Activated naive CD8-positive, alpha-beta T cell treated with anti-CD3 and anti-CD28 coated beads, Interleukin-2, amount 10 ng/mL, durations not matched to agents 7 days and 5 days (primary cell): Measurements from ENCODE around the gene FA2H. TPM values are rescaled to one million over a fixed set of nuclear protein-coding genes. Genes with fewer than 3 reads are reported as not detected.
"Not testable (repeated sequence)": the region's sequence is repeated elsewhere in the genome, so short reads cannot be mapped to it uniquely, and the experiment has no call there.

Source experiments
- ATAC-seq: fragments of 150-1000 bp; cut with Tn5 transposase; one replicate; pipeline ENCODE4 v1.10.0; 2021; ENCODE audit warnings: low read depth, moderate library complexity
- POLR2A ChIA-PET: fragments of 350-600 bp; sonication (Branson Sonifier 250); formaldehyde crosslinking; loops from one replicate; lab custom pipeline; 2021; ENCODE audit warnings: antibody characterized with exemption; lab: Charles Lee
- DNase-seq: peaks from one replicate; pipeline ENCODE4 v3.0.0; 2021
- H3K27ac Mint-ChIP-seq: one replicate; pipeline ENCODE4 v1.8.0; 2022; ENCODE audit warnings: mild to moderate bottlenecking, mixed read lengths
- H3K27me3 Mint-ChIP-seq: one replicate; pipeline ENCODE4 v1.8.0; 2022; ENCODE audit warnings: mild to moderate bottlenecking, moderate library complexity, mixed read lengths
- H3K36me3 Mint-ChIP-seq: one replicate; pipeline ENCODE4 v1.8.0; 2021; ENCODE audit warnings: mild to moderate bottlenecking, mixed read lengths
- H3K4me1 Mint-ChIP-seq: one replicate; pipeline ENCODE4 v1.8.0; 2021; ENCODE audit warnings: mixed read lengths
- H3K4me3 Mint-ChIP-seq: one replicate; pipeline ENCODE4 v1.8.0; 2022; ENCODE audit warnings: mild to moderate bottlenecking, moderate library complexity, mixed read lengths
- H3K9me3 Mint-ChIP-seq: one replicate; pipeline ENCODE4 v1.8.0; 2021; ENCODE audit warnings: mixed read lengths
- total RNA-seq, 2 experiments: library from RNA; stranded (reverse); gene quantifications; one replicate each; pipeline ENCODE4 v1.2.3, GENCODE V29; 2021

FA2H gene
- total RNA-seq, 2 experiments from 2014 or later = not detected

DNA sequence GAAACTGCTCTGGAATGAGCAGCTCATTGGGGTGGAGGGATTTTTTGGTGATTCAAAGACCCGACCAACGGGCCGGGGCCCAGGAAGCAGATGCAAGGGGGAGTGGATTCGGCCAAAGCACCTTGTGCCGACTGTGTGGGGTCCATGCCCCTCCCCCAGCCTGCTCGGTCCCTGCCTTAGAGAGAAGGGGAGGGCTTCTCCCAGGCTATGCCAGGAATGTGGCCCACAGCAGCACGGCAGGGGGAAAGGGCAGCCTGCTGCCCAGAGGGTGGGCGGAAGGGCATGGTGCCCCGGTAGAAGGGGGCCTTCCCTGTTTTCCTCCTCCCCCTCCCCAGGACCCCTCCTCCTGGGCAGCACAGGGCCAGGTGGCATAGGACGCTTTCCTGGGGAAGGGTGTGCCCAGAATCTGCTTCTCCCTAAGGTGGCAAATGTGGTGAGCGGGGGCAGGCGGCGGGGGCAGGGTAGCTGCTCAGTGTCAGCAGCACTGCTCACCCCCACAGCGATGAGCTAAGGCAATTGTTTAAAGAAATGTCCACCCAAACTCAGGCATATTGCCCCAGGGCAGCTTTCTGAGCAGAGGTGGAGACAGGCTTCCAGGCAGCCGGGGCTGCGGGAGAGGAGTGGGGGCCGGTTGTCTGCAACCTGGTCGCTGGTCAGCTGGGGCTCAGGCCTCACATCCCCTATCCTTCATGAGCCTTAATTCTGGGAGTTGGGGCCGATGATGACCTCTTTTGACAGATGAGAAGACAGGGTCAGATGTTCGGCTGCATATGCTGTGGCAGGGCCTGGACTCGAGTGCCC, 40.1 kb downstream of the FA2H start:
- Mint-ChIP-seq H3K4me3 (no peak overlapping the region), H3K4me1 (peaks cover 11% of the 10 kb centered on the region), H3K9me3 (no peaks in the 10 kb centered on the region), H3K27me3 (peaks cover 10% of the 10 kb centered on the region), H3K36me3 (no peaks in the 10 kb centered on the region), H3K27ac (no peak overlapping the region)
- ATAC-seq (no peak), DNase-seq (no peak)
- POLR2A ChIA-PET = no interaction called here

DNA sequence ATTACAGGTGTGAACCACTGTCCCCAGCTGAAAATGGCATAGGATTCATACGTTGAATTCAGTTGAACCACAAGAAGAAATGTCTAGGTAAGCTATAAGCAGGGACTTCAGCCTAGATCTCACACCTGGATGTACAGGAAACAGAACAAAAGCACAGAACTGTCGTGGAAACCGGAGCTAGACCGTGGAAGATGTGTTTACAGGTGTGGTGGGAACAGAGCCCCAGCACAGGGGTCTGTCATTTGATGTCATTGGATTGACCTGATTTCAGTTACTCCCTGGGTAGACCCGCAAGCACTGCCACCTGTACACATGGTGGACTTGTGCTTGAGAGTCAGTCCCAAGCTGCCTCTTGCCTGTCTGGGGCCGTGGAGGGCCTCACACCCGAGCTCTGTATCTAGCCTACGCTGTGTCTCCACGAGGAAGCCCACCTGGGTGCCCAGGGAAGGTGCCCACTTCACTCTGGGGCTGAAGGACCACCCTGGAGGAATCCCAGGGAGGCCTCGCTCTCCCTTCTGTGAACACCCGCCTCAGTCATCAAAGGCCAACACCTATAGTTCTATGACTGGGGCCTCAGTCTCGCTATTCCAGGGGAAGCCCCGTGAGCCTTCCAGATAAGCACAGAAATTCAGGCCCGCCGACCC, 41.8 kb downstream of the FA2H start:
- Mint-ChIP-seq H3K27ac (no peak overlapping the region), H3K4me1 (peaks cover 15% of the 10 kb centered on the region), H3K36me3 (no peaks in the 10 kb centered on the region), H3K9me3 (no peaks in the 10 kb centered on the region), H3K4me3 (no peak overlapping the region), H3K27me3 (peaks cover 10% of the 10 kb centered on the region)
- no peak for ATAC-seq
- POLR2A ChIA-PET = no interaction called here
- no peak for DNase-seq

DNA sequence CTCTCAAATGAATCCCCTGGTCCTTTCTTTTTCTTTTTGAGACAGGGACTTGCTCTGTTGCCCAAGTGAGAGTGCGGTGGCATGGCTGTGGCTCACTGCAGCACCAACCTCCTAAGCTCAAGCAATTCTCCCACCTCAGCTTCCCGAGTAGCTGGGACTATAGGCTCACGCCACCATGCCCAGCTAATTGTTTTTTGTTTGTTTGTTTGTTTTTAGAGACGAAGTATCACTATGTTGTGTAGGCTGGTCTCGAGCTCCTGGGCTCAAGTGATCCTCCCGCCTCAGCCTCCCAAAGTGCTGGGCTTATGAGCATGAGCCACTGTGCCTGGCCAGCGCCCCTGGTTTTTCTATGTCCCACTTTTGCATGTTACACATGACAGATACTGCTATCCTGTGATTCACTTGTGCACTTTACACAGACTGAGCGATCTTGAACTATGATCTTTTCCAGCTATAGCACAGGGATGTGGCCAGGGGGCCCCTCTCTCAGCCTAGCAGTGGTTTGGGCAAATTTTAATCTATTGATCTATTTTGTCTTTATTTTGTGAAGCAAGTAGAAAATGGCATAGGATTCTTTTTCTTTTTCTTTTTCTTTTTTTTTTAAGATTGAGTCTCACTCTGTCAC, 42.7 kb downstream of the FA2H start:
- Mint-ChIP-seq H3K27ac (no peak overlapping the region), H3K9me3 (peaks cover 3% of the 10 kb centered on the region), H3K27me3 (peaks cover 10% of the 10 kb centered on the region), H3K4me1 (peaks cover 15% of the 10 kb centered on the region), H3K4me3 (no peak overlapping the region), H3K36me3 (no peaks in the 10 kb centered on the region)
- DNase-seq = no peak
- no peak for ATAC-seq
- POLR2A ChIA-PET = interaction anchor here (0.5 kb wide), 1 partner anchor 83 kb away, joined by 3 read pairs; no protein-coding TSS in a partner anchor

DNA sequence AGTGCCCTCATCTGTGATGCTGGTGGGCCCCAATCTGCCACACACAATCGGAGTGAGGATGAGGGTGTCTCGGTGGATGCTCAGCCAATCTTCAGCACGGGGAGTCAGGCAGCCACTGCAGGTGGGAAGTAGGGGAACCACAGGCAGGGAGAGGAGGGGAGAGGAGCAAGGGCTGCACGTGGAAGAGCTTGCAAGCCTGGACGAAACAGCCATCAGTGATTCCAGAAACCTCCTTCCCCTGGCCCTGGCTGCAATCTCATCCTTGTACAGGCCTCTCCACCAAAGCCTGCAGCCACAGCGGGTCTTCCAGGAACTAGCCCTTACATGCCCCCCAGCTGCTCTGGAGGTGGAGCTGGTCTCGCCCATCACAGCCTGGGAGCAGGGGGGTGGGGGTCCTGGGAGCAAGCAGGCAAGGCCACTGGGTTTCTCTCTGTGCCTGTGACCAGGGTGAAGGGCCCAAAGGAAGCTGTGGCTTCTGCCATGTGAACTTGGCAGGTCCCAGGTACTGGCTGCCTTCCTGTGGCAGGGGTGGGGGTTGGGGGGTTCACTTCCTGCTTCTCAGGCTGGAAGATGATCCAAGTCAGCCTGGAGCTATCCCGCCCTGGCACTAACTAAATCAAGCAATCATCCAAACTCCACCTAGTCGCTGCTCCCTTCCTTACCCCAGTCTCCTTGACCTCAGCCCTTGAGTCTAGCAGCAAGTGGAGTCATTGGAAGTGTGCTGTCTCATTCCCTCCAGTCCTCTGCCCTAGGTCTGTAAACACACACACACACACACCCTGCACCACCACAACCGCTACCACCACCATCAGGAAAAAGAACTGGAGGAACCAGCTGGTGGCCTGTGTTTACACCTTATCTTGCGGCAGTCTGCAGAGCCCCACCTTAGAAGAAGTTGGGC, 44.6 kb downstream of the FA2H start:
- no peak for DNase-seq
- Mint-ChIP-seq H3K4me1 (peaks cover 15% of the 10 kb centered on the region), H3K27ac (peak overlapping the region; percentile 79), H3K4me3 (peak overlapping the region; percentile 44), H3K27me3 (peaks cover 10% of the 10 kb centered on the region), H3K9me3 (peaks cover 9% of the 10 kb centered on the region), H3K36me3 (no peaks in the 10 kb centered on the region)
- POLR2A ChIA-PET = no interaction called here
- peak; percentile 51 for ATAC-seq

DNA sequence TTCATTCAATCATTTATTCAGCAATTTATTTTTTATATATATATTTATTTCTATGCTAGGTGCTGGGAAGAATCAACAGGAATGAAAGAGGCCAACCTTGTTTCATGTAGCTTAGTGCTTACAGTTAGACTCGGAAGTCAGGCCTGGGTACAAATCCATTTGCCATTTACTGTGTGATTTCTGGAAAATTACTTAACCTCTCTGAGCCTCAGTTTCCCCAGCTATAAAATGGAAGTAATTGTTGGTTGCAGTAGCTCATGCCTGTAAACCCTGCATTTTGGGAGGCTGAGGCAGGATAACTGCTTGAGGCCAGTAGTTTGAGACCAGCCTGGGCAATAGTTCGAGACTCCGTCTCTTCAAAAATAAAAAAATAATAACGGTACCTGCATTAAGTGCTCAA, 46.7 kb downstream of the FA2H start:
- DNase-seq = no peak
- POLR2A ChIA-PET = interaction anchor here (0.6 to 0.7 kb wide), 2 partner anchors 13 to 354 kb away, joined by 3 to 6 read pairs; no protein-coding TSS in a partner anchor
- Mint-ChIP-seq H3K36me3 (no peaks in the 10 kb centered on the region), H3K4me1 (peaks cover 15% of the 10 kb centered on the region), H3K9me3 (peaks cover 9% of the 10 kb centered on the region), H3K27ac (no peak overlapping the region), H3K27me3 (peaks cover 10% of the 10 kb centered on the region), H3K4me3 (no peak overlapping the region)
- no peak for ATAC-seq

DNA sequence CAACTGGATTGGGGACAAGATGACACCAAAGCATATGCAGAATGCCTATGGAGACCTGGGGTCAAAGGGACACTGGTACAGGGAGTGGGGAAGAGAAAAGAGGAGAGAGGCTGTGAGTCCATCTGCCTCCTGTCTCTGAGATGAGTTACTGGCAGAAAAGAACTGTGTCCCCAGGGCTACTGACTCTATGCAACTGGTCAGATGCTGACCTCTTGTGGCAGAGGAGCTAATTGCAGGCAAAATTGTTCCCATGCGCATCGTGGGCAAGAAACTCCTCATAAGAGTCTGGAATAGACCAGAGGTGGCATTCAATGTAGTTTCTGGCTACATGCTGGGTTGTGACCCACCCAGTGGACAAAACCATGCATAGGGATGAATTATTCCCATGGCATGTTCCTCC, 47.9 kb downstream of the FA2H start:
- Mint-ChIP-seq H3K4me1 (peaks cover 12% of the 10 kb centered on the region), H3K9me3 (peaks cover 9% of the 10 kb centered on the region), H3K27ac (no peak overlapping the region), H3K36me3 (no peaks in the 10 kb centered on the region), H3K4me3 (no peak overlapping the region), H3K27me3 (peaks cover 8% of the 10 kb centered on the region)
- DNase-seq (no peak), ATAC-seq (no peak)
- POLR2A ChIA-PET = no interaction called here

DNA sequence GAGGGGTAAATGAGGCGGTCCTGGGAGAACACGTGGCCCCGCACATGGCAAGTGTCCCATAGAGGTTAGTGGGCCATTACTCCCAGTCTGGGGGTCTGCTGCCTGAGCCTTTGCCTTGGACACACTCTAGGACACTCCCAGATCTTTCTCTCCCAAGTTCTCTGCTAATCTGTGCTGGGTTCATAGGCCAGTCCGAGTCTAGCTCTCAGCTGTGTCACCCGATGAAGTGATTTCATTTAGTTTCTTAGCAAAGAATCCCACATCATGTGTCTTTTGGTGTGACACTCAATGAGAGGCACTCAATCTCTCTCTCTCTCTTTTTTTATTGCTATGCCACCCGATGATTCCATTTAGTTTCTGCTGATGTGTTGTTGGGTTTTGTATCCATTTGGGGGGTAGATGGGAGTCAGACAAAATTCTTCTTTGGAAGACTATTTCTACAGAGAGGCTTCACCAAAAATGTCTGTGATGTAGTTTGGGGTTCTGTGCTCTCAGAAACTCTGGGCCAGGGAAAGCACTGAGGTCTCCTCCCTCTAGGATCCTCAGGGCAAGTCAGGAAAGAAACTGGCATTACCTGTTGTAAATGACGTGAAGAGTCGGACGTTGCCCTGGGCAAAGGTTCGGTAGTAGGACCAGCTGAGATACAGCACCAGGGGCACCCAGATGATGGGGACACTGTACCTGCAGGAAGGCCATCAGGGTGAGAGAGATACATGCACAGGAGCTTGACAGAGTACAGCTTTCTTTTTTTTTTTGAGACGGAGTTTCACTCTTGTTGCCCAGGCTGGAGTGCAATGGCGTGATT, 48.8 kb downstream of the FA2H start:
- H3K36me3 Mint-ChIP-seq = no peaks in the 10 kb centered on the region
- H3K27ac Mint-ChIP-seq = no peak overlapping the region
- no peak for DNase-seq
- H3K4me3 Mint-ChIP-seq = no peak overlapping the region
- ATAC-seq = no peak
- H3K9me3 Mint-ChIP-seq = peaks cover 9% of the 10 kb centered on the region
- H3K4me1 Mint-ChIP-seq = peaks cover 12% of the 10 kb centered on the region
- peaks cover under 1% of the 10 kb centered on the region for H3K27me3 Mint-ChIP-seq
- POLR2A ChIA-PET = no interaction called here

DNA sequence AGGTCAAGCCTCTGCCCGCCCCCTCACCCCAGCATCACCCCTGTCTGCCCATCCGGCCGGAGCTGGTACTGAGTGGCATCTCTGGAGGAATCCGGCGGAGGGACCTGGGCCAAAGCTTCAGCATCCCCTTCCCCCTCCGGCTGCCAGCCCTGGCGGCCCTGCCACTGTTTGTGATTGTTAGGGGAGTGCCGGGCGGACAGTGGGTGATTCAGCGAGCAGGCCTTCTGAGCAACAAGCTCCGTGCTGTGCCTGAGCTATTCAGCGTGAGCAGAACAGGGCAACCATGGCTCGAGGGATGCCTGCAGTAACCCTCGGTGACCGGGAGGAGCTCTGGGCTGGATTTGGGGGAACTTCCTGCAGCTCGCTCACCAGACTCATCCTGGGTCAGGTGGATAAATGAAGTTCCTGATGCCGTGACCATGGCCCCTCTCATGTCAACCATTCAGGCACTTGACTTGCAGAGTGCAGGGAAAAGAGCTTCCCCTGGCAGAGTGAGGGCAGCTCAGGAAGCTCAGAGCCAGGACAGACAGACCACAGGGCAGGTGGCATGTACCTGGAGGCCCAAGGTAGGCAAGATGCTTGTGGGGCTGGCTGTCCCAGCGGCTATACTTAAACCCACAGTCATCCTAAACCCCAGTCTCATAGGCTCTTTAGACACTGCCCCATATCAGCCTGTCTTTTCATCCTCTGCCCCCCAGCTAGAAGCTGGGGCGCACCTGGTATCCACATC, 49.6 kb downstream of the FA2H start:
- H3K4me3 Mint-ChIP-seq = no peak overlapping the region
- peaks cover 8% of the 10 kb centered on the region for H3K4me1 Mint-ChIP-seq
- H3K9me3 Mint-ChIP-seq = peaks cover 9% of the 10 kb centered on the region
- ATAC-seq (no peak), DNase-seq (no peak)
- H3K27me3 Mint-ChIP-seq = no peaks in the 10 kb centered on the region
- POLR2A ChIA-PET = no interaction called here
- H3K36me3 Mint-ChIP-seq = no peaks in the 10 kb centered on the region
- no peak overlapping the region for H3K27ac Mint-ChIP-seq

DNA sequence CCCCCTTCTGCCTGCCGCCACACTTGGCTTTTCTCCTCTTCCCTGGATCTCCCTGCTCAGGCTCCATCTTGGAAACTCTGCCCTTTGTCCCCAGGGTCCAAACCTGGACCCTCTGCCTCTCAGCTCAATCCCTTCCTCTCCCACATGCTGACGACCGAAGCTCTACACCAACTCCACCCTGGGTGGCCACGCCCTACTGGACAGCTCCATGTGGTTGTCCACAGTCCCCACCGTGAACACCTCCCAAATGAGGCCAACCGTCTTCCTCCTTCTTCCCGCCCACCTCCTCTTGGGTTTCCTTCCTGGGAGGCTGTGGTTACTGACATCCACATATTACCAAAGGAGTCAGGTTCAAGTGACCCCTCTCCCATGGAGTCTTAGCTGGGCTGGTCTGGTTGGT, 51.4 kb downstream of the FA2H start:
- DNase-seq (no peak), ATAC-seq (no peak)
- H3K36me3 Mint-ChIP-seq = no peaks in the 10 kb centered on the region
- H3K27me3 Mint-ChIP-seq = peaks cover 2% of the 10 kb centered on the region
- no peak overlapping the region for H3K4me3 Mint-ChIP-seq
- POLR2A ChIA-PET = no interaction called here
- H3K9me3 Mint-ChIP-seq = peaks cover 9% of the 10 kb centered on the region
- H3K27ac Mint-ChIP-seq = no peak overlapping the region
- no peaks in the 10 kb centered on the region for H3K4me1 Mint-ChIP-seq

DNA sequence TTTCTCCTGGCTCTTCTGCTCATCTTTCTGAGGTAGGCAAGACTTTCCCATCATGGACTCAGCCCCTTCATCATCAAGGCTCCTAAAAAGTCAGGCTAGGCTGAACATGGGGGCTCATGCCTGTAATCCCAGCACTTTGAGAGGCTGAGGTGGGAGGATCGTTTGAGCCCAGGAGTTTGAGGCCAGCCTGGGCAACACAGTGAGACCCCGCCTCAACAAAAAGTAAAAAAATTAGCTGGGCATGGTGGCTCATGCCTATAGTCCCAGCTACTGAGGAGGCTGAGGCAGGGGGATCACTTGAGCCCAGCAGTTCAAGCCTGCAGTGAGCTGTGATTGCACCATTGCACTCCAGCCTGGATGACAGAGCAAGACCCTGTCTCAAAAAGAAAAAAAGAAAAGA, 52.5 kb downstream of the FA2H start:
- ATAC-seq, H3K9me3 Mint-ChIP-seq, H3K4me3 Mint-ChIP-seq, H3K36me3 Mint-ChIP-seq, H3K27ac Mint-ChIP-seq, H3K4me1 Mint-ChIP-seq, H3K27me3 Mint-ChIP-seq, POLR2A ChIA-PET, DNase-seq: not testable (repeated sequence)

DNA sequence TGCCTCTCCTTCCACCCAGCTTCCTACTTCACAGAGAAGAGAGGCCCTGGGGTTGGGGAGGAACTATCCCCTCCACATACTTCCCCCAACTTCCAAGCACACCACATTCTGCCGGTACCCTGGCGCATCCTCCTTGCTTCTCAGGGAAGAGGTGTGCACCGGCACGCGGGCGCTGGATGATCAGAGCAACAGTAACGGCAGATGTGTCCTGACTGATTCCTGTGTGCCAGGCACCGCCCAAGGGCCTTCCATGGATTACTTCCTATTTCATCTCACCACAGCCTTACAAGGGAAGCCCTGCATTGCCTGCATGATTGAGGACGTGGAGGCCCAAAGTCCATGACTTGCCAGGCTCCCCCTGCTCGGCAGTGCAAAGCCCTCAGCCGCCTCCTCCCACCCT, 52.9 kb downstream of the FA2H start:
- no peak for DNase-seq
- no peak for ATAC-seq
- Mint-ChIP-seq H3K4me1 (no peaks in the 10 kb centered on the region), H3K27ac (no peak overlapping the region), H3K4me3 (no peak overlapping the region), H3K27me3 (peaks cover 2% of the 10 kb centered on the region), H3K36me3 (no peaks in the 10 kb centered on the region), H3K9me3 (peaks cover 3% of the 10 kb centered on the region)
- POLR2A ChIA-PET = no interaction called here

DNA sequence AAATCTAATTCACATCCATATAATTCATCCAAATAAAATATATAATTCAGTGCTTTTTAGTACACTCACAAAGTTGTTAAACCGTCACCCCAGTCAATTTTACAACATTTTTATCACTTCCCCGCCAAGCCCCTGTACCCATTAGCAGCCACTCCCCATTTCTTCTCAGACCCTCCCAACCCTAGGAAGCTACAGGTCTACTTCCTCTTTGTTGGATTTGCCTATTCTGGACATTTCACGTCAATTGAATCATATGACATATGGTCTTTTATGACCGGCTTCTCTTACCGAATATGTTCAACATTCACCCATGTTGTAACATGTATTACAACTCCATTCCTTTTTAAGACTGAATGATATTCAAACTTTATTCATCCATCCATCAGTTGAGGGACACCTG, 54.0 kb downstream of the FA2H start:
- ATAC-seq = no peak
- Mint-ChIP-seq H3K9me3 (no peaks in the 10 kb centered on the region), H3K36me3 (no peaks in the 10 kb centered on the region), H3K4me1 (no peaks in the 10 kb centered on the region), H3K27ac (no peak overlapping the region), H3K27me3 (peaks cover 2% of the 10 kb centered on the region), H3K4me3 (no peak overlapping the region)
- no peak for DNase-seq
- POLR2A ChIA-PET = no interaction called here
